ENCODE measurements around the gene LEMD2.
"Not testable (repeated sequence)": the region's sequence is repeated elsewhere in the genome, so short reads cannot be mapped to it uniquely, and the experiment has no call there.

LEMD2 gene

DNA sequence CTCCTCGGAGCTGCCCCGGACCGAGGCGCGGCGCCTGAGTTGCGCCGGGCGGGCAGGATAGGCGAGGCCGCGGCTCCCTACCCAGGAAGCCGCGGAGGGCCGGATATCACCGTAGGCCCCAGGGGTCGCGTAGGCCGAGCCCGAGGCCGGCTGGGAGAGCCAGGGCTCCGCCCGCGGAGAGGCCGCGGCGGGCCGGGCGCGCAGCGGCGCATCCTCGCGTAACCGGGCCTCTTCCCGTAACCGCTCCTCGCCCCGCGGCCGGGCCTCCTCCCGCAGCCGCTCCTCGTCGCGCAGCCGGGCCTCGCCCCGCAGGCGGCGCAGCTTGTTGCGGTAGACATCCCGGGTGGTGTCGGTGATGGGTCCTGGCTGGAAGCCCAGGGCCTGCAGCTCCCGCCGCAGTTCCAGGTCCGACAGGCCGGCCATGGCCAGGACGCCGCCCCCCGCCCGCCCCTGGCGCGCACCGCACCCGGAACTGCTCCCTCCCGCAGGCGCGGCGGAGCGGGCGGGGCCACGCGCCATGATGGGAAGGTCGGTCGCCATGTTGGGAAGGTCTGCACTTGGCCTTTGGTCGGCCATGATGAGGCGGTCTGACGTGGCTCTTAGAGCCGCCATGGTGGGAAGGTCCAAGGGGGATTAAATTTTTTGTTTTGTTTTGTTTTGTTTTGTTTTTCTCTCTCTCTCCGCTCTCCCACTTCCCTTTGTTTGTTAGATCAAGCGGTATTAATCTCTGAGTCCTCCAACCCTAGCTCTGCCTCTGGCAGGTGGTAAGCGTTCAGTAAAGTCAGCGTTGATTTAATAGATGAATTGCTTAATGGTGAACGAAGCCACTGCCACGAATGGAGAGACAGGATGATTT is at the start of gene LEMD2:
LEMD2 (minus strand) TSS at position 437 of the 856 bp plus-strand sequence; CDS start at position 423, 14 bp downstream.
- DNase-seq = peak; percentile 90

- no peak for DNase-seq
These were observed 49.2 kb upstream of the LEMD2 start for GRCh38 chr6:33837971-33838665.

- no peak for DNase-seq
These were observed 48.0 kb upstream of the LEMD2 start for GRCh38 chr6:33836806-33837469.

DNA sequence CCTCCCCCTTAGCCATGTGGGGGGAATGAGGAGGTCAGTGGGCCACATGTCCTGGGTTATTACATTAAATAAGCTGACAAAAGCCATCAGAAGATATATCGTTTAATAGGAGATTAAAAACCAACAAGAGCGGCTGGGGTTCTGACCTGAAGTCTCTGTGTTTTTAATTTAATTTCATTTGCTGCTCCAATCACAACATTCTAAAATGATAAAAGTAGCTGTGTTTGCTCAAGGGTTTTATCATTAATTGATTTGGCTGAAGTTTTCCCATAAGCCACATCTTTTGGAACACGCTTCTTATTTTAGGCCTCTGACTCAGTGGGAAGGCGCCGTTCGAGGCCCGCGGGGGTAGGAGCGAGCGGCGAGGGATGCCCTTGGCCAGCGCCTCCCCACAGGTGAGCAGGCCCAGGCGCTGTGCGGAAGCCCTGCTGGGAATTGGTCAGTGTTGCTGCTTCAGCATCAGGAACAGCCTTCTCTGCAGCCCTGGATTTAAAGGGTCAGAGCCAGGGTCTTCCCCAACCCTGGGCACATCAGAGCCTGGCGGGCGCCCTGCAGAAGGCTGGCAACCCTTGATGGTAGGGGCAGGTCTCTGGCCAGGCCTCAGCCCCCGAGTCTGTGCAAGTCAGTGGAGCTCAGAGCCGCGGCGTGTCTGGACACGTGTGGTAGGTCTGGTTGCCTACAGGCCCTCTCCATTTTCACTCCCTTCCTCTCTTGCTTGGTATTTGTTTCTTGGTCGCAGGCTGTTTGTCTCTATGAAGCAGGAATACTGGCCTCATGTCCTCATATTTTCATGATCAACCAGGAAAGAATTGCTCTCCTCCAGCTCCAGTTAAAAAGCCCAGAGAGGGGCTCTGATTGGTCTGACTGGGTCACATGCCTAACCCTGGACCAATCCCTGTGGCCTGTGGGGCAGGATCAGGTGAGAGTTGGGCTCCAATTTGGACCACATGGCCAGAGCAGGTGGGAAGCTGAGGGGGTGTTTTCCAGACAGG is 45.8 kb upstream of the LEMD2 start:
- DNase-seq = no peak

GRCh38 chr6:33833599-33833998 is 44.7 kb upstream of the LEMD2 start:
- no peak for DNase-seq

DNA sequence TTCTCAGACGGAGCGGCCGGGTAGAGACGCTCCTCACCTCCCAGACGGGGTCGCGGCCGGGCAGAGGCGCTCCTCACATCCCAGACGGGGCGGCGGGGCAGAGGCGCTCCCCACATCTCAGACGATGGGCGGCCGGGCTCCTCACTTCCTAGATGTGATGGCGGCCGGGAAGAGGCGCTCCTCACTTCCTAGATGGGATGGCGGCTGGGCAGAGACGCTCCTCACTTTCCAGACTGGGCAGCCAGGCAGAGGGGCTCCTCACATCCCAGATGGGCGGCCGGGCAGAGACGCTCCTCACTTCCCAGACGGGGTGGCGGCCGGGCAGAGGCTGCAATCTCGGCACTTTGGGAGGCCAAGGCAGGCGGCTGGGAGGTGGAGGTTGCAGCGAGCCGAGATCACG is 43.9 kb upstream of the LEMD2 start:
- not testable (repeated sequence) for DNase-seq

- not testable (repeated sequence) for DNase-seq
These were observed 42.8 kb upstream of the LEMD2 start for GRCh38 chr6:33831725-33832124.

GRCh38 chr6:33830635-33831240 is 41.8 kb upstream of the LEMD2 start:
- DNase-seq = no peak

- DNase-seq = no peak
These were observed 40.1 kb upstream of the LEMD2 start for GRCh38 chr6:33828764-33829731.

- no peak for DNase-seq
These were observed 39.5 kb upstream of the LEMD2 start for GRCh38 chr6:33828452-33828763.

DNA sequence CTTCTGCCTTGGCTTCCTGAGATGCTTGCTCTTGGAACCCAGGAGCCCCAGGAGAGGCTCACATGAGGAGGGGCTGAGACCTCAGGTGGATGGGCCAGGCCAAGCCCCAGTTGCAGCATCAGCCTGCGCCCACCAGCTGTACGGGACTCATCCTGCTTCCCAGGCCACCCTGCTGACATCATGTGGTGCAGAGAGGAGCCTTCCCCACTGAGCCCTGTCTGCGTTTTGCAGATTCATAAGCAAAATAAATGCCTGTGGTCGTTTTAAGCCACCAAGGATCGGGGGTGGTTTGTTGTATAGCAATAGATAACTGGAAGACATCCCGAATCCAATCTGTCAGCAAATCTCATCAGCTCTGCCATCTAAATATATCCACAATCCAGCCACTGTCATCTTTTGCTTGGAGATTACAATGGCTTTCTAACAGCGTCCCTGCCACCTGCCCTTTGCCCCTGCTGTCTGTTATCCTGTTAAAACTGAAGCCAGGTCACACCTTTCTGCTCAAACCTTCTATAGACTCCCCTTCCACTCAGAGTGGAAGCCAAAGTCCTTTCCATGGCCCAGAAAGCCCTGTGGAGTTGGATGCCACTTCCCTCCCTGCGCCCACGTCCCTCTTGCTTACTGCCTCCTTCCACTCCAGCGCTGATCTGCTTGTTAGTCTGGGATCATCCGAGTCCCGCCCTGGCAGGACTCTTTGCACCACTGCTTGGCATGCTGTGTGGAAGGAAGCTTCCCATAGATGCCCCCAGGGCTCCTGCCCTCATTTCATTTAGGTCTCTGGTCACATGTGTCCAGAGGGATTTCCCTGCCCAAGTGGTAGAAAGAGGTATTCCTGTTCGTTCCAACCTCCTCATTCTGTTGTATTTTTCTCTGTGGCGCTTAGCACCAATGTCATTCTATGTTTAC is 38.9 kb upstream of the LEMD2 start:
- DNase-seq = no peak

DNA sequence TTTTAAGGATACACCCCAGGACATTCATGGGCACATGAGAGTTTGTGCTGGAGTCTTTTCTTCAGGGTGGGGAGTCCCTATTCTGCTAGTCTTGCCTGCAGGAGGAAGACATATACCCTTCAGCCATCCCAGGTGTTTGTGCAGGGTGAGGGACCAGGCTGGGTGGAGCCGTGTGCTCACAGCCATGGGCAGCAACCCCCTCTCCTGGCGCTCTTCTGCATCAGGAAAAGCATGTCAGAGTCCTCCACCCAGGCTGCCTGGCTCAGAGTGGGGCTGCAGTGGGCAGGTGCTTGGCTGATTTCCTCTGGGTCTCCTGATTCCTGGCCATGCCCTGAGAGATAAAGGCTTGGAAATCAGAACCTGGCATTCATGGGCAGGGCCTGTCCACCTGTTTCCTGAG is 37.6 kb upstream of the LEMD2 start:
- no peak for DNase-seq

DNA sequence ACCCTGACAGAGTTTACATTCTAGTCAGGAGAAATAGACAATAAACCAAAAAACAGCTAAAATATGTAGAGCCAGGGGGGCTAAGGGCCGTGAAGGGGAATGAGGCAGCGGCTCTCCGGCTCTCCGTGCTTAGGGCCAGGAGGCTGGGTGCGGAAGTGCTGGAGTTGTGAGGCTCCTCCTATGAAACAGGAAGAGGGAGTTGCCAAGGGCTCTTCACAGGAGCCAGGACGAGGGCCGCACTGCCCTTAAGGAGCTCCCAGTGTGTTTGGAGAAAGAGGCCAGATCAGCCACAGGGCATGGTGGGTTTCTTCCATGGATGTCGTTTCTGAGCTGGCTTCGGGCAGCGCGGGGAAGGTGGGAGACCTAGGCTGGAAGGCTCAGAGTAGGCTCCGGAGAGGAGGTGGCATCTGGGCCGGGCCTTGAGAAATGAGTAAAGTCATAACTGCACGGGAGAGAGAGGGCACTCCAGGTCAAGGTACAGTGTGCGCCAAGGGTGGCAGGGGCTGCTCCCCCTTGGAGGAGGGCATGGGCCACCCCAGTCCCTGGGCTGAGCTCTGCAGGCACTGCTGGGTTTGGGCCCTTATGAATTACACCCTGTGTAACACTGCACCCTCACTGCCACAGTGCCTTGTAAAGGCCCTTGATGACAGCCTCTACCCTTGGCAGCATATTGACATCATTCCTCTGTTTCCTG is 35.7 kb upstream of the LEMD2 start:
- no peak for DNase-seq

GRCh38 chr6:33823806-33824205 is 34.9 kb upstream of the LEMD2 start:
- DNase-seq = no peak

DNA sequence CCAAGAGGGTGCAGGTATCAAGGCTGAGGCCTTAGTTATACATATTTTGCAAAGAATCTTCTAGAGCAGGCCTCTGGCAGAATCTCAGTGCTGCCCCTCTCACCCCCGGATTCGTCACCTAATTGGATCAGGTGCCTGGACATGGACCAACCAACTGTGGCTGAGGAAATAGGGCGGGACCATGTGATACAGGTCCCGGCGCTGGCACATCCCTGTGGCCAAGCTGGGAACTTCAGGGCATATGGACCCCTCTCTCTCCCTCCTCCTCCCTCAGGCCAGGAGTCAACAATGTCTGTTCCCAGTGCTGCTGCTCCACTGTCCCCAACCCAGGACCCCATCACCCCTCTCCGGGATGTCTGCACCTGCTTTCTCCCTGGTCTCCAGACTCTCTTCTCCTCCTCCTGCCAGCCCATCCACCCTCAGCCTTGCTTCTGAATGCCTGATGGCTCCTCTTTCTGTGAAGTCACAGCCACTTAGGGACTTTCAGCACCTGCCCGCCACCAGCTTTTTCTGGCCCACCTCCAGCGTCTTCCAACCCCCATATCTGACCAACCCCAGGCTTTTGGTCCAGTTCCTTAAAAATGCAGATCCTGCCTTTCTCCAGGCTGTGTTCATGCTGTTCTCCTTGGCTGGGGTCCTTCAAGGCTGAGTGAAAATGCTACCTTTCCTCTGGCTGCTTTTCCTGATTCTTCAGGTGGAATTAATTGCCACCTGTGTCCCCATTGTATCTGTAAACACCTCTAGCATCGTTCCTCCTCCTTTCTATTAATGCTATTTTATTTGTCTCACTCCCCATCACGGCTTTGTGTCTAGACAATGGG is 33.9 kb upstream of the LEMD2 start:
- no peak for DNase-seq

DNA sequence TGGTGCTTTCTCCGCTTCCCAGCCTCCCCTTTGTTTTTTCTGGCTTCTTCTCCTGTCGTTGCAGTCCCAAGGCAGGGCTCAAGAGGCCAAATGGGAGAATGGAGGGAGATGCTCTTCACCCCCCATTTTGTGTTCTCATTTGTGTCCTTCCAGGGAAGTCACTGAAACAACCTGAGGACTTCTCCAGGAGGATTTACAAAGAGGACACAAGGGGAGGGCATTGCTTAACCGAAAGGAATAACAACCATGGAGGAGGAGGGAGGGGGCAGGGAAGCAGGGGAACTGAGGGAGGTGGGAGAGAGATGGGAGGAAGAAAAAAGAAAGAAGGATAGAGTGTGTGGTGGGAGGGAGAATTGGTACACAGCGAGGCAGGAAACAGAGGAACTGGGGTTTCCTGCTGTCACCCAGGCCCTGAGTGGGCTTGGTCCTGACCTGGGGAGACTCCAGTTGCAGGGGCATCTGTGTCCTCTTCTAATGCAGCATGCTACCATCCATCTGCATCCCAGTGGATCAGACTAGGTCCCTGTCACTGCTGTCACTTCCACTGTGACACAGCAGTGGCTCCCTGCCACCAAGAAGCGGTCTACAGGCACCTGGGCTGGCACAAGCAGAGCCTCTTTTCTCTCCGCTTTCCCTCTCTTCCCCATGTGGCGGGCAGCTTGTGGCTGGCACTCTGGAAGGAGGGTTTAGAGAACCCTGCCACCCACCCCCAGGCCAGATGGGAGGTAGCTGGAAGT is 32.0 kb upstream of the LEMD2 start:
- no peak for DNase-seq

GRCh38 chr6:33820243-33820642 is 31.3 kb upstream of the LEMD2 start:
- DNase-seq = no peak

DNA sequence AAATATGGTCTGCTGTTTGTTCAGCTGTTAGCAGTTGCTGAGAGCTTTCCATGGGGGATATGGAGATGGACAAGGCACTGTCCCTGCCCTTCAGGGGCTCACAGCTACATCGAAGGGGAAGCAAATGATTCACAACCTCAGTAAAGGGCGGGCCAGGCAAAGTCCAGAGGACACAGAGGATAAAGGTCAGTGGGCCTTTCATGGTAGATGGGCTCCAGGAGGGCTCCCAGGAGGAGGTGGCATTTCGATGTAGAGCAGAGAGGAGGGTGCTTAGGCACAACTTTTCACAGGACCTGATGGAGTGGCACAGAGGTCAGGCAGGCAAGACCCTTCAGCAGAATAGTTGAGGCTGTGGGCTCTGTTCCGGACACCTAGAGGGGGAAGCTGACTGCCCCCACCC is 30.1 kb upstream of the LEMD2 start:
- no peak for DNase-seq
